Inferior parietal cortex (tissue), 1 donor: ENCODE results near the gene MYH11.
"Not testable (repeated sequence)": the region's sequence is repeated elsewhere in the genome, so short reads cannot be mapped to it uniquely, and the experiment has no call there.

ENCODE experiments used
- DNase-seq: peaks from one replicate; pipeline ENCODE4 v3.0.0-alpha.2; 2016; ENCODE audit errors: extremely low spot score

Gene MYH11

GRCh38 chr16:15839204-15839603 is 17.6 kb downstream of the MYH11 start:
- DNase-seq, result not testable (repeated sequence)

GRCh38 chr16:15837761-15838160 is 19.1 kb downstream of the MYH11 start:
- no peak for DNase-seq

GRCh38 chr16:15836965-15837611 is 19.7 kb downstream of the MYH11 start:
- no peak for DNase-seq

- DNase-seq, result no peak
Measured at GRCh38 chr16:15836074-15836473, 20.8 kb downstream of the MYH11 start.

- DNase-seq, result no peak
Measured at GRCh38 chr16:15835136-15835878, 21.5 kb downstream of the MYH11 start.

GRCh38 chr16:15834502-15834901 is 22.3 kb downstream of the MYH11 start:
- no peak for DNase-seq

- no peak for DNase-seq
Measured at GRCh38 chr16:15833541-15833940, 23.3 kb downstream of the MYH11 start.

GRCh38 chr16:15832241-15832640 is 24.6 kb downstream of the MYH11 start:
- DNase-seq, result no peak

GRCh38 chr16:15830832-15831451 is 25.9 kb downstream of the MYH11 start:
- no peak for DNase-seq

GRCh38 chr16:15829460-15829859 is 27.4 kb downstream of the MYH11 start:
- no peak for DNase-seq

- DNase-seq, result no peak
Measured at GRCh38 chr16:15827709-15828343, 29.0 kb downstream of the MYH11 start.

GRCh38 chr16:15827299-15827698 is 29.5 kb downstream of the MYH11 start:
- DNase-seq, result no peak

GRCh38 chr16:15825750-15826305 is 31.0 kb downstream of the MYH11 start:
- DNase-seq, result no peak

GRCh38 chr16:15822957-15823356 is 33.9 kb downstream of the MYH11 start:
- no peak for DNase-seq

GRCh38 chr16:15820837-15821236 is 36.0 kb downstream of the MYH11 start:
- DNase-seq, result no peak

- no peak for DNase-seq
Measured at GRCh38 chr16:15819046-15819445, 37.8 kb downstream of the MYH11 start.

GRCh38 chr16:15817446-15817845 is 39.4 kb downstream of the MYH11 start:
- DNase-seq, result no peak

- no peak for DNase-seq
Measured at GRCh38 chr16:15816228-15816627, 40.6 kb downstream of the MYH11 start.

GRCh38 chr16:15812401-15812750 is 44.5 kb downstream of the MYH11 start:
- not testable (repeated sequence) for DNase-seq

GRCh38 chr16:15811481-15812400 is 45.1 kb downstream of the MYH11 start:
- no peak for DNase-seq

- no peak for DNase-seq
Measured at GRCh38 chr16:15810949-15811348, 45.9 kb downstream of the MYH11 start.
